PC-9 (cell line): Measurements from ENCODE around the gene TAS1R3.

Experiments used
- CTCF ChIP-seq: fragments of 200-600 bp; sonication (generic); conservative IDR thresholded peaks from 2 replicates; pipeline ENCODE4 v1.6.1; 2017; ENCODE audit warnings: mixed run types, antibody characterized with exemption, mild to moderate bottlenecking, moderate library complexity
- EZH2 ChIP-seq: fragments of 200-600 bp; sonication (generic); IDR thresholded peaks from 2 replicates; pipeline ENCODE4 v1.8.0; 2017; ENCODE audit warnings: antibody characterized with exemption, low read depth

- TF ChIP-seq CTCF = no peak
- no peak for TF ChIP-seq EZH2
Observed at GRCh38 chr1:1314237-1314586, 16.9 kb upstream of the TAS1R3 start.
